Stimulated activated CD8-positive, alpha-beta memory T cell treated with anti-CD3 and anti-CD28 coated beads, Interleukin-4, amount 100 ng/mL, for 24 hours (primary cell): ENCODE data around the gene TSPAN3.

ENCODE experiments used
- DNase-seq: peaks from one replicate; pipeline ENCODE4 v3.0.0-alpha.2; 2020; ENCODE audit warnings: low read depth

Gene TSPAN3

GRCh38 chr15:77053709-77054108 lies 17.2 kb downstream of the TSPAN3 start:
- no peak for DNase-seq

GRCh38 chr15:77052556-77052955 lies 18.4 kb downstream of the TSPAN3 start:
- DNase-seq: no peak

GRCh38 chr15:77048135-77048876 lies 22.6 kb downstream of the TSPAN3 start:
- DNase-seq: no peak

- DNase-seq: no peak
Observed at GRCh38 chr15:77046704-77047412, 24.1 kb downstream of the TSPAN3 start.

GRCh38 chr15:77045985-77046384 lies 24.9 kb downstream of the TSPAN3 start:
- no peak for DNase-seq

- DNase-seq: no peak
Observed at GRCh38 chr15:77044228-77045042, 26.5 kb downstream of the TSPAN3 start.

- no peak for DNase-seq
Observed at GRCh38 chr15:77042955-77043920, 27.7 kb downstream of the TSPAN3 start.

GRCh38 chr15:77042245-77042919 lies 28.5 kb downstream of the TSPAN3 start:
- no peak for DNase-seq

- no peak for DNase-seq
Observed at GRCh38 chr15:77040673-77041072, 30.2 kb downstream of the TSPAN3 start.

GRCh38 chr15:77039848-77040247 lies 31.1 kb downstream of the TSPAN3 start:
- DNase-seq: no peak

- no peak for DNase-seq
Observed at GRCh38 chr15:77039217-77039533, 31.7 kb downstream of the TSPAN3 start.

GRCh38 chr15:77038312-77039216 lies 32.3 kb downstream of the TSPAN3 start:
- no peak for DNase-seq

GRCh38 chr15:77037388-77038209 lies 33.3 kb downstream of the TSPAN3 start:
- no peak for DNase-seq

- DNase-seq: no peak
Observed at GRCh38 chr15:77036537-77037387, 34.1 kb downstream of the TSPAN3 start.

GRCh38 chr15:77035999-77036471 lies 34.9 kb downstream of the TSPAN3 start:
- DNase-seq: no peak

- no peak for DNase-seq
Observed at GRCh38 chr15:77035584-77035983, 35.3 kb downstream of the TSPAN3 start.

- DNase-seq: peak; percentile 38
Observed at GRCh38 chr15:77034695-77035489, 36.0 kb downstream of the TSPAN3 start.
